Measurements from ENCODE around the gene WWOX. TPM values are rescaled to one million over a fixed set of nuclear protein-coding genes. Genes with fewer than 3 reads are reported as not detected.

Gene WWOX
- total RNA-seq, 1 donor from 2014 or later: 43.2 TPM

DNA sequence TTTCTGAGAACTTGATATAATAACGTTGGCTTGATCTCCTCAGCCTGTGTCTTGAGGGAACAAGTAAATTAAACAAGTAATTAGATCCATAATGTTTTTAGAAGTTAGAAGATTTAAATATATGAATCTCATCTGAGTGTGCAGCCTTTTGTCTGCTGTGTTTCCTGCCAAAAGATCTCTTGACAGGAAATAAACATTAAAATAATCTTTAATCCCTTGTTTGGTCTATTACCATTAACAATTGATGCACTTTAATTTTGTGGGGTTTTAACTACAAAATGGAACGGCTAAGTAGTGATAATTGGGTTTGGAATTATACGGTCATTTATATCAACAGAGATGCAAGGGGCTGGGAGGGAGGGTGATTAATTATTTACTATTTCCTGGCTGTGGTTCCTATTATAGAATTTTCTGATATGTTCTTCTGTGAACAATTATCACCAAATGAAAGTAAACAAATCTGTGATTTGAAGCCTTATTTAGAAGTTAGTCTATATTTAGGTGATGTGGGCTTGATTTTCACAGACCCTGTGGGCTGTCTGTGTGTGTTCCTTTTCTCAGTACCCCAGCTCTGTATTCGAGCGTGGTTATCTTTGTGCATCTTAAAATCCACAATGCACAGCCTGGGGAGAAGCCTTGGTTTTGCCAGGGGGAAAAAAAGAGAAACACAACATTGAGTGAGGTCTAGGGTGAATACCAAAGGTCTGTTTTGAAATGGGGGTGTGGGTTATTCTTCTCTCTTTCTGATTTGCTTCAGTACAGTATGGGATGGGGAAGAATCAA, 556.1 kb downstream of the WWOX start:
- no peak for DNase-seq (ENCODE audit: low spot score, unreplicated experiment)
- no peaks in the 10 kb centered on the region for H3K36me3 Mint-ChIP-seq (ENCODE audit: insufficient read depth)
- TF ChIP-seq, protein P1, sequence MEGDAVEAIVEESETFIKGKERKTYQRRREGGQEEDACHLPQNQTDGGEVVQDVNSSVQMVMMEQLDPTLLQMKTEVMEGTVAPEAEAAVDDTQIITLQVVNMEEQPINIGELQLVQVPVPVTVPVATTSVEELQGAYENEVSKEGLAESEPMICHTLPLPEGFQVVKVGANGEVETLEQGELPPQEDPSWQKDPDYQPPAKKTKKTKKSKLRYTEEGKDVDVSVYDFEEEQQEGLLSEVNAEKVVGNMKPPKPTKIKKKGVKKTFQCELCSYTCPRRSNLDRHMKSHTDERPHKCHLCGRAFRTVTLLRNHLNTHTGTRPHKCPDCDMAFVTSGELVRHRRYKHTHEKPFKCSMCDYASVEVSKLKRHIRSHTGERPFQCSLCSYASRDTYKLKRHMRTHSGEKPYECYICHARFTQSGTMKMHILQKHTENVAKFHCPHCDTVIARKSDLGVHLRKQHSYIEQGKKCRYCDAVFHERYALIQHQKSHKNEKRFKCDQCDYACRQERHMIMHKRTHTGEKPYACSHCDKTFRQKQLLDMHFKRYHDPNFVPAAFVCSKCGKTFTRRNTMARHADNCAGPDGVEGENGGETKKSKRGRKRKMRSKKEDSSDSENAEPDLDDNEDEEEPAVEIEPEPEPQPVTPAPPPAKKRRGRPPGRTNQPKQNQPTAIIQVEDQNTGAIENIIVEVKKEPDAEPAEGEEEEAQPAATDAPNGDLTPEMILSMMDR (IDR thresholded peaks at IDR 0.05; ENCODE audit: unreplicated experiment): no peak
- H3K4me1 Mint-ChIP-seq (ENCODE audit: low read depth): peaks cover 23% of the 10 kb centered on the region
- H3K27ac Mint-ChIP-seq: peak overlapping the region; percentile 30
- H3K4me3 Mint-ChIP-seq (ENCODE audit: low read depth): no peak overlapping the region
- H3K27me3 Mint-ChIP-seq: no peaks in the 10 kb centered on the region
- H3K9me3 Mint-ChIP-seq (ENCODE audit: low read depth): no peaks in the 10 kb centered on the region

DNA sequence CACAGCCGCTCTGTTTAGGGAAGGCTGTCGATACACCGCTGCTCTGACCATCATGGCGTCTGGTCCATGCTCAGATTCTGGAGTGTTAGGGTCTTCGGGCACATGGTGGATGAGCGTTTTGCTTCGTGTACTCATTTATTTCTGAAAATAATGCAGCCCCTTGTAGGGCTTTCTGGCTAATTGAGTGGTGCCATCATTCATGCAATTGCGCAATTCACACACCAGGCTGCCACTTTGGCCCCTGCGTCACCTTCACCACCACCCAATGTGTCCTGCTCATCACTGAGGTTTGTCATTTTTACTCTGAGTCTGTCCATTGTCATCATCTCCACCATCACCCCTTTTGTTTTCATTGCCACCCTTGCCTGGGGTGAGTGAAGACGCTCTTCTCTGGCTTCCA, 557.4 kb downstream of the WWOX start:
- peaks cover 23% of the 10 kb centered on the region for H3K4me1 Mint-ChIP-seq (ENCODE audit: low read depth)
- H3K27me3 Mint-ChIP-seq: no peaks in the 10 kb centered on the region
- H3K27ac Mint-ChIP-seq: no peak overlapping the region
- H3K36me3 Mint-ChIP-seq (ENCODE audit: insufficient read depth): no peaks in the 10 kb centered on the region
- H3K9me3 Mint-ChIP-seq (ENCODE audit: low read depth): no peaks in the 10 kb centered on the region
- no peak for DNase-seq (ENCODE audit: low spot score, unreplicated experiment)
- H3K4me3 Mint-ChIP-seq (ENCODE audit: low read depth): no peak overlapping the region
- TF ChIP-seq, protein P1 (IDR thresholded peaks at IDR 0.05; ENCODE audit: unreplicated experiment): no peak

DNA sequence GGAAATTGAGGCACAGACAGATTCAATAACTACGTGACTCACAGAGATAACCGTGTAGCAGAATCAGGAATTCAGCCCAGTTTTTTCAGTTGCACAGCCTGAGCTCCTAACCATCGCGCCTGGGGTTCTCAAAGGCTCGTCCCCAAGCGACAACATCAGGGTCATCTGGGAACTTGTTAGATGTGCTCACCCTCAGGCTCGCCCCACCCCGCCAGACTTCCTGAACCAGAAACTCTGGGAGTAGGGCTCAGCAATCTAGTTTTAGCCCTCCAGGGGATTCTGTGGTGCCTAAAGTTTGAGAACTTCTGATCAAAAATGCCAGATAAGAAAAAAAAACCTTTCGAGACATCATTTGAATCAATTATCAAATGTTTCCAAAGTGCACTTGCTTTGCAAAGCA, 559.8 kb downstream of the WWOX start:
- Mint-ChIP-seq H3K36me3 (ENCODE audit: insufficient read depth) (no peaks in the 10 kb centered on the region), H3K9me3 (ENCODE audit: low read depth) (no peaks in the 10 kb centered on the region), H3K4me1 (ENCODE audit: low read depth) (peaks cover 23% of the 10 kb centered on the region), H3K4me3 (ENCODE audit: low read depth) (no peak overlapping the region), H3K27me3 (no peaks in the 10 kb centered on the region), H3K27ac (no peak overlapping the region)
- TF ChIP-seq, protein P1 (IDR thresholded peaks at IDR 0.05; ENCODE audit: unreplicated experiment): no peak
- no peak for DNase-seq (ENCODE audit: low spot score, unreplicated experiment)

DNA sequence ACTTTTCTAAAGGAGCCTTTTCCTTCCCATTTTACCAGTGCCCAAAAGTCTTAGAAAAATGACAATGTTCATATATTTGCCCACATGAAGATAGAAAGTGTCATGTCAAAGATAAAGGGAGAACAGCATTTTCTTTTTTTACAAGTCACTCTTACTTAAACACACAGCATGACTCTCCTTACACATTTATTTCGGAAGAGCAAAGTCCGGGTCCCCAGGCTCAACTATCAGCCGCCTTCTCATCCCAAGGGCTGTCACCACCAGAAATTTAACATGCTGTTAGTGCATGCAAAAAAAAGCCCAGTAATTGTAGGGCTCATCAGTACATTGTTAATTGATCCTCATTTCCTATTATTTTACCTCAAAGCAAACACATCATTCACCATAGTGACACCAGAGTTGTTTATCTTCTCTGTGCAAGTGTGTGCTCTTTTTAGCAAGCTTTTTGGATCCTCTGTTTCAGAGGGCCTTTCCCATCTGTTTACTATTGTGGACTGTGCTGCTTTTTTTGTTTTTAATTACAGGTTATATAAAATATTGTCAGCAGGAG, 560.3 kb downstream of the WWOX start:
- Mint-ChIP-seq H3K27ac (peak overlapping the region; percentile 54), H3K9me3 (ENCODE audit: low read depth) (no peaks in the 10 kb centered on the region)
- TF ChIP-seq, protein P1 (IDR thresholded peaks at IDR 0.05; ENCODE audit: unreplicated experiment): no peak

DNA sequence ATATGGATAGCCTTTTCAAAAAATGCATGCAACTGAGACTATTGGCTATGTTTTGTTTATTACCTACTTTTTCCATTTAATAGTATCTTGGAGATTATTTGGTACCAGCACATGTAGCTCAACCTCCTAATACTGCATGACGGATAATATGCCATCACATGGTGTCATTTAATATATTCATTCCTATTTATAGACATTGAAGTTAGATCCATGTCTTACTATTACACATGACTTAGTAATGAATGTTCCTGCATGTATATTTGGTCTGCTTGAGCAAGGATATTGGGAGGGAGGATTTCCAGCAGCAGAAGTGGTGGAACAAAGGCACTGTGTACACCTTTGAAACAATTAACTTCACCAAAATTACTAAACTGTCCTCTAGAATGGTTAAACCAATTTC, 561.3 kb downstream of the WWOX start:
- Mint-ChIP-seq H3K27ac (no peak overlapping the region), H3K4me3 (ENCODE audit: low read depth) (no peak overlapping the region), H3K4me1 (ENCODE audit: low read depth) (peaks cover 15% of the 10 kb centered on the region), H3K9me3 (ENCODE audit: low read depth) (no peaks in the 10 kb centered on the region), H3K36me3 (ENCODE audit: insufficient read depth) (no peaks in the 10 kb centered on the region), H3K27me3 (no peaks in the 10 kb centered on the region)
- TF ChIP-seq, protein P1 (IDR thresholded peaks at IDR 0.05; ENCODE audit: unreplicated experiment): no peak
- DNase-seq (ENCODE audit: low spot score, unreplicated experiment): no peak

More for the DNA sequence above, 560.3 kb downstream of the WWOX start:
- Mint-ChIP-seq H3K4me3 (ENCODE audit: low read depth) (no peak overlapping the region), H3K4me1 (ENCODE audit: low read depth) (peaks cover 23% of the 10 kb centered on the region), H3K36me3 (ENCODE audit: insufficient read depth) (no peaks in the 10 kb centered on the region), H3K27me3 (no peaks in the 10 kb centered on the region)
- no peak for DNase-seq (ENCODE audit: low spot score, unreplicated experiment)
